ENCODE measurements around the gene LILRA6.

The LILRA6 gene

GRCh38 chr19:54206831-54207177, 35.8 kb downstream of the LILRA6 start:
- ChIA-PET CTCF (no interaction called here), POLR2A (interaction anchor here (6.7 kb wide), 1 partner anchor 17 kb away, joined by 46 read pairs; the partner anchor contains the start of genes MBOAT7 and TSEN34)
- TF ChIP-seq TARDBP (IDR thresholded peaks at IDR 0.05), result no peak
- no peak for TF ChIP-seq PKNOX1 (IDR thresholded peaks at IDR 0.05)
- TF ChIP-seq BHLHE40 (IDR thresholded peaks at IDR 0.05; ENCODE audit: borderline replicate concordance), result no peak
- TF ChIP-seq FOXM1 (IDR thresholded peaks at IDR 0.05; ENCODE audit: borderline replicate concordance), result no peak
- no peak for TF ChIP-seq LEF1 (IDR thresholded peaks at IDR 0.05; ENCODE audit: borderline replicate concordance)
- no peak for TF ChIP-seq SUZ12 (IDR thresholded peaks at IDR 0.05)
- TF ChIP-seq ARNT (IDR thresholded peaks at IDR 0.05), result no peak
- TF ChIP-seq HDGF (IDR thresholded peaks at IDR 0.05; ENCODE audit: borderline replicate concordance), result no peak
- no peak for TF ChIP-seq CTBP1 (IDR thresholded peaks at IDR 0.05; ENCODE audit: borderline replicate concordance)
- no peak for TF ChIP-seq FOXK2 (IDR thresholded peaks at IDR 0.05)
- TF ChIP-seq SP1 (IDR thresholded peaks at IDR 0.05), result no peak
- TF ChIP-seq ELF4 (IDR thresholded peaks at IDR 0.05), result no peak
- TF ChIP-seq FOXA1 (IDR thresholded peaks at IDR 0.05), result no peak
- TF ChIP-seq ZNF384 (IDR thresholded peaks at IDR 0.05), result no peak
- TF ChIP-seq NFRKB (IDR thresholded peaks at IDR 0.05), result no peak
- TF ChIP-seq L3MBTL2 (conservative IDR thresholded peaks at IDR 0.05), result no peak
- DNase-seq (ENCODE audit: extremely low spot score), result no peak

DNA sequence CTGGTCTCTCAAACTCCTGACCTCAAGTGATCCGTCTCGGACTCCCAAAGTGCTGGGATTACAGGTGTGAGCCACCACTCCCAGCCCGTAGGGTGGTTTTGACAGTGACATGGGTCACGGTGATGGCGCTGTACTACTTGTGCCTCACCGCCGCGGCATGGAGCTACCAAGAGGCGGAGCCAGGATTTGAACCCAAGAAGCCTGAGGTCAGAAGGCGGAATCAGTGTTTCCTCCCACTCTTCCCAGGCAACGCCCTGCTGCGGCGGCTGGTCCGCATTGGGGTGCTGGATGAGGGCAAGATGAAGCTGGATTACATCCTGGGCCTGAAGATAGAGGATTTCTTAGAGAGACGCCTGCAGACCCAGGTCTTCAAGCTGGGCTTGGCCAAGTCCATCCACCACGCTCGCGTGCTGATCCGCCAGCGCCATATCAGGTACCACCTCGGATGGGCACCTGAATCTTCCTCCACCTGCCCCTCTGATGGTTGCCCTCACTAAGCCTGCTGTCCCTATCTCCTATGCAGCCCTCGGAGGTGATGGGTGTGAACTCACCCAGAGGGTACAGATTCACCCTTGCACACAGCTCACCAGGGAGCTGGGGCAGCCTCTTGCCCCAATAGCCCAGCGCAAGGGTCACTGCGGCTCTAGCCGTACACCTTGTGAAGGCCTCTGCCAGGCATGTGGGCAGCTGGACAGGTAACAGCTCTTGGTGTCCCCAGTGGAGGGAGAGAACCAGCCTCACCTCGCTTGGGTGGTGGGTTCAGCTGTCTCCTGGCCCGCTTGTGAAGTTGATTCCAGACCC, 36.4 kb downstream of the LILRA6 start:
- no peak for DNase-seq (ENCODE audit: extremely low spot score)
- ChIA-PET POLR2A (interaction anchor here (1.0 to 6.7 kb wide), 2 partner anchors 16 to 17 kb away, joined by 3 to 46 read pairs; partner anchors contain the start of genes MBOAT7 and TSEN34), CTCF (no interaction called here)
- TF ChIP-seq SUZ12 (IDR thresholded peaks at IDR 0.05) (no peak), ELF4 (IDR thresholded peaks at IDR 0.05) (no peak), ARNT (IDR thresholded peaks at IDR 0.05) (no peak), TARDBP (IDR thresholded peaks at IDR 0.05) (no peak), CTBP1 (IDR thresholded peaks at IDR 0.05; ENCODE audit: borderline replicate concordance) (no peak), LEF1 (IDR thresholded peaks at IDR 0.05; ENCODE audit: borderline replicate concordance) (no peak), FOXM1 (IDR thresholded peaks at IDR 0.05; ENCODE audit: borderline replicate concordance) (no peak), FOXK2 (IDR thresholded peaks at IDR 0.05) (no peak), NFRKB (IDR thresholded peaks at IDR 0.05) (no peak)

GRCh38 chr19:54204767-54205468, 37.7 kb downstream of the LILRA6 start:
- no peak for TF ChIP-seq SP1 (IDR thresholded peaks at IDR 0.05)
- TF ChIP-seq FOXA1 (IDR thresholded peaks at IDR 0.05), result no peak
- TF ChIP-seq PKNOX1 (IDR thresholded peaks at IDR 0.05), result no peak
- TF ChIP-seq NFRKB (IDR thresholded peaks at IDR 0.05), result no peak
- TF ChIP-seq TARDBP (IDR thresholded peaks at IDR 0.05), result no peak
- TF ChIP-seq FOXK2 (IDR thresholded peaks at IDR 0.05), result no peak
- no peak for TF ChIP-seq CTBP1 (IDR thresholded peaks at IDR 0.05; ENCODE audit: borderline replicate concordance)
- no peak for TF ChIP-seq FOXM1 (IDR thresholded peaks at IDR 0.05; ENCODE audit: borderline replicate concordance)
- TF ChIP-seq SUZ12 (IDR thresholded peaks at IDR 0.05), result no peak
- no peak for TF ChIP-seq ZNF384 (IDR thresholded peaks at IDR 0.05)
- no peak for TF ChIP-seq LEF1 (IDR thresholded peaks at IDR 0.05; ENCODE audit: borderline replicate concordance)
- no peak for TF ChIP-seq ARNT (IDR thresholded peaks at IDR 0.05)
- no peak for TF ChIP-seq L3MBTL2 (conservative IDR thresholded peaks at IDR 0.05)
- ChIA-PET CTCF (no interaction called here), POLR2A (interaction anchor here (1.0 to 6.7 kb wide), 2 partner anchors 15 to 17 kb away, joined by 3 to 46 read pairs; partner anchors contain the start of genes MBOAT7 and TSEN34)
- DNase-seq (ENCODE audit: extremely low spot score), result no peak

DNA sequence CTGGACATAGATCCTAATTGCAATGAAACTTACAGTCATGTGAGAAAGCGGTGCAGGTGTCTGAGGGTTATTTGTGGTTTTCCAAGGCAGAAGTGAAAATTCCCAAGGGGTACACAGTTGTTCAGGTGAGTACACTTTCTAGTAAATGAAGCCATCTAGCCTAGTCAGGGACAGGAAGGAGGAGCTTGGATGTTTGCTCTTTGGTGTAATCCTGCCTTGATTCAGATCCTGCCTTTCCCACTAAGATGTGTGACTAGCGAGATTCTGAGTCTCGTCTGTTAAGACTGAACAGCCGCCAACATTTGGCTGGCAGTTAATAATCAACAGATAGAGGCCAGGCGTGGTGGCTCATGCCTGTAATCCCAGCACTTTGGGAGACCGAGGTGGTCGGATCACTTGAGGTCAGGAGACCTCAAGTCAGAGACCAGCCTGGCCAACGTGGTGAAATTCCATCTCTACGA, 39.4 kb downstream of the LILRA6 start:
- CTCF ChIA-PET, result no interaction called here

GRCh38 chr19:54201980-54202379, 40.6 kb downstream of the LILRA6 start:
- no peak for TF ChIP-seq BHLHE40 (IDR thresholded peaks at IDR 0.05; ENCODE audit: borderline replicate concordance)
- no peak for TF ChIP-seq ELF4 (IDR thresholded peaks at IDR 0.05)
- TF ChIP-seq ZNF384 (IDR thresholded peaks at IDR 0.05), result no peak
- TF ChIP-seq PKNOX1 (IDR thresholded peaks at IDR 0.05), result no peak
- no peak for TF ChIP-seq HDGF (IDR thresholded peaks at IDR 0.05; ENCODE audit: borderline replicate concordance)
- no peak for TF ChIP-seq FOXA1 (IDR thresholded peaks at IDR 0.05)
- no peak for TF ChIP-seq LEF1 (IDR thresholded peaks at IDR 0.05; ENCODE audit: borderline replicate concordance)
- TF ChIP-seq SP1 (IDR thresholded peaks at IDR 0.05), result no peak
- no peak for TF ChIP-seq FOXM1 (IDR thresholded peaks at IDR 0.05; ENCODE audit: borderline replicate concordance)
- TF ChIP-seq ARNT (IDR thresholded peaks at IDR 0.05), result no peak
- TF ChIP-seq TARDBP (IDR thresholded peaks at IDR 0.05), result no peak
- TF ChIP-seq L3MBTL2 (conservative IDR thresholded peaks at IDR 0.05), result no peak
- TF ChIP-seq CTBP1 (IDR thresholded peaks at IDR 0.05; ENCODE audit: borderline replicate concordance), result no peak
- no peak for TF ChIP-seq SUZ12 (IDR thresholded peaks at IDR 0.05)
- no peak for TF ChIP-seq NFRKB (IDR thresholded peaks at IDR 0.05)
- TF ChIP-seq FOXK2 (IDR thresholded peaks at IDR 0.05), result no peak
- POLR2A ChIA-PET, result interaction anchor here (1.4 kb wide), 1 partner anchor 11 kb away, joined by 4 read pairs; the partner anchor contains the start of gene TSEN34
- no peak for DNase-seq (ENCODE audit: extremely low spot score)
- CTCF ChIA-PET, result no interaction called here

More for the DNA sequence above, 39.4 kb downstream of the LILRA6 start:
- DNase-seq (ENCODE audit: extremely low spot score), result no peak
- POLR2A ChIA-PET, result interaction anchor here (1.4 kb wide), 1 partner anchor 12 kb away, joined by 4 read pairs; the partner anchor contains the start of gene TSEN34
- no peak for TF ChIP-seq PKNOX1 (IDR thresholded peaks at IDR 0.05)
- TF ChIP-seq FOXA1 (IDR thresholded peaks at IDR 0.05), result no peak
- no peak for TF ChIP-seq L3MBTL2 (conservative IDR thresholded peaks at IDR 0.05)
- TF ChIP-seq TARDBP (IDR thresholded peaks at IDR 0.05), result no peak
- no peak for TF ChIP-seq CTBP1 (IDR thresholded peaks at IDR 0.05; ENCODE audit: borderline replicate concordance)
- TF ChIP-seq BHLHE40 (IDR thresholded peaks at IDR 0.05; ENCODE audit: borderline replicate concordance), result no peak
- TF ChIP-seq FOXM1 (IDR thresholded peaks at IDR 0.05; ENCODE audit: borderline replicate concordance), result no peak
- TF ChIP-seq ARNT (IDR thresholded peaks at IDR 0.05), result no peak

All from HEK293T (cell line).